Activated gamma-delta T cell treated with anti-CD3 and anti-CD28 coated beads, Interleukin-2, amount 50 U/mL, for 16 hours (primary cell): ENCODE results near the gene HMGCS1.
"Not testable (repeated sequence)": the region's sequence is repeated elsewhere in the genome, so short reads cannot be mapped to it uniquely, and the experiment has no call there.

Source experiments
- DNase-seq: peaks from one replicate; pipeline ENCODE4 v3.0.0-alpha.2; 2020; ENCODE audit warnings: low read depth

Gene HMGCS1

DNA sequence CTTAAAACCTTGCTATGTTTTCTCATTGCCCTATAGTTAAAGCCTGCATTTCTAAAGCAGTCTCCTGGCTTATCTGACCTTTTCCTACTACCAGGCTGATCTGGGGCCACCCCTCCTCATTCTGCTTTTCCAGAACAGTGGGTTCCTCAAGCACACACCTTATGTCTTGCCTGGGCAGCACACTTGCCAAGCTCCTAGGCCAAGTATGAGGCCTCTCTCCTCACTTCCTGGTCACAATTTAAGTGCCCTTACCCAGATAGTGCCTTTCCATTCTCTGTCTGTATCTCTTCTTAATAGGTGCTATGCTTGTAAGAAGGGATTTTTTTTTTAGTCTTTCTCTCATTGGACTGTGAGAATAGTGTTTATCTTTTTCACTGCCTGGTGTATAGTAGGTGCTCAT, 39.7 kb downstream of the HMGCS1 start:
- DNase-seq: no peak

DNA sequence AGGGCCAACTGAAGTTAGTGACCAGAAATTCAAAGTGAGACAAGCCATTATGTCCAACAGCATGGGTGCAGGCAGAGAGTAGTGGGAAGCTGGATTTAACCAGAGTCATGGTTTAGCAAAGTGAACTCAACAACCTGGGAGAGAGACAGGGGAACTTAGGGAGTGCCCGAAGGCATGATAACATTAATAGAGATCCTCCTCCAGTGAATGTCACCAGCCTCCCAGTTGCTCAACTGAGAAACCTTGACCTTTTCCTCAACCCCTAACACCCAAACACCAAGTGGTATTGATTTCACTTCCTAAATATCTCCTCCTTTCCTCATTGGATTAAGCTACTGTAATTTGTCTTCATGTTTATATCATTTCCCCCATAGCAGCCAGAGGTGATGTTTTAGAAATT, 42.6 kb downstream of the HMGCS1 start:
- DNase-seq: no peak

DNA sequence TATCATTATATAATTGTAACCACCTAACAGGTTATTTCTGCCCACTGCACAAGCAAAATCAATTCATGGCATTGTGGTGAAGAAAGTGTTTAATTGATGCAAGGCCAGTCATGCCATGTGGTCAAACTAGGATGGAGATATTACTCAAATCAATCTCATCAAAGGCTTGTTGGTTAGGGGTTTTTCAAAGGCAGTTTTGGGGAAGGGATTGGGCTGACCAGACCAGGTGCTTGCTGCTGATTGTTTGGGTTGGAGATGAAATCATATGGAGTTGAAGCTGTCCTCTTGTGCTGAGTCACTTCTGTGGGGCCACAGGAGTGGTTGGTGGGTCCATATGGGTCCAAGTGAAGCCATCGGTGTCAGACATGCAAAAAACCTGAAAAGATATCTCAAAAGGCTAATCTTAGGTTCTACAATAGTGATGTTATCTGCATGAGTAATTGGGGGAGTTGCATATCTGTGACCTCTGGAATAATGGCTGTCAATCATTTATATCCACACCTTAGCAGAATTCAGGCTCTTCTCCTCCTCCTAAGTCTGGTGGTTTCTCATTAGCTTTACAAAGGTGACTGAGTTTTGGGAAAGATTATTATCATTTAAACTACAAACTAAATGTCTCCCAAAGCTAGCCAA, 44.9 kb downstream of the HMGCS1 start:
- no peak for DNase-seq

DNA sequence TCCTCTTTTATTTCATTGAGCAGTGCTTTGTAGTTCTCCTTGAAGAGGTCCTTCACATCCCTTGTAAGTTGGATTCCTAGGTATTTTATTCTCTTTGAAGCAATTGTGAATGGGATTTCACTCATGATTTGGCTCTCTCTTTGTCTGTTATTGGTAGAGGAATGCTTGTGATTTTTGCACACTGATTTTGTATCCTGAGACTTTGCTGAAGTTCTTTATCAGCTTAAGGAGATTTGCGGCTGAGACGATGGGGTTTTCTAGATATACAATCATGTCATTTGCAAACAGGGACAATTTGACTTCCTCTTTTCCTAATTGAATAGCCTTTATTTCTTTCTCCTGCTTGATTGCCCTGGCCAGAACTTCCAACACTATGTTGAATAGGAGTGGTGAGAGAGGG, 50.9 kb downstream of the HMGCS1 start:
- DNase-seq: not testable (repeated sequence)

DNA sequence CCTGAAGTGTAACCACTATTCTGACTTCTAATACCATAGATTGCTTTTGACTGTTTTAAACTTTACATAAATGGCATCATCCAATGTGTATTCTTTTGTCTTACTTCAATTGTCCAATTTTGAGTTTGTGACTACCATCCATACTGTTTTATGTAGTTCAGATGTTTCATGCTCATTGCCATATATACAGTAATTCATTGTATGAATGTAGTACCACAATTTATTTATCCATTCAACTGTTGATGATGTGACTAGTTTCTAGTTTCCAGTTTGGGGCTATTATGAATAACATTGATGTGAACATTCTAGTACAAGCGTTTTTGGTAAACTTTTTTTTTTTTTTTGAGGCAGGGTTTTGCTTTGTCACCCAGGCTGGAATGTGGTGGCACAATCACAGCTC, 55.1 kb downstream of the HMGCS1 start:
- no peak for DNase-seq

DNA sequence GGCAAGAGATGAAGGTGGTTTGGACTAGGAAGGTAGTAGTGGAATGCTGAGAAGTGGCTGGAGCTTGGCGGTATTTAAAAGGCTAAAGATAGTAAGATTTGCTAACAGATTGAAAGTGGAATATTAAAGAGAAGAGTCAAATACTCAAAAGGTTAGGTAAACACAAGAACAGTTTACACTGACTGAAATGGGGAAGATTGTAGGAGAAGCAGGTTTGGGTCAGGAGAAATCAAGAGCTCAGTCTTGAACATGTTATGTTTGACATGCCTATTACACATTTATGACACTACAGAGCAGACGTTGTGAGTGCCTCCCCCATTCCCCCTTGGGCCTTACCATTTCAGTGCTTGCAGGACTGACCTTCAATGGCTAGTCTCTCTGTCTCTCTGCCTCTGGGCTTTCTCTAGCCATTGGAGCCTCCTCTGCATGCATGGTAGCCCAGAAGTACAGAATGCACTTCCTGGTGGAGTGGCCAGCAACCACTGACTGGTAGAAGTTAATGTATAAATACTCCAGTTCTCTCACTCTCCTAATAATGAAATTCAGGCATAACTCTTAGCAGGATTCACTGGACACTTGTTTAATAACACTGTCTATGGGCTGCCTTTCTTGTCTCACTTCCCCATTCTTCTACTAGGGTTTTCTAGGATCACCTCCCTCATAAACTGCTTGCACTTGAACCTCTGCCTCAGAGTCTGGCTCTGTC, 56.8 kb downstream of the HMGCS1 start:
- DNase-seq: no peak

DNA sequence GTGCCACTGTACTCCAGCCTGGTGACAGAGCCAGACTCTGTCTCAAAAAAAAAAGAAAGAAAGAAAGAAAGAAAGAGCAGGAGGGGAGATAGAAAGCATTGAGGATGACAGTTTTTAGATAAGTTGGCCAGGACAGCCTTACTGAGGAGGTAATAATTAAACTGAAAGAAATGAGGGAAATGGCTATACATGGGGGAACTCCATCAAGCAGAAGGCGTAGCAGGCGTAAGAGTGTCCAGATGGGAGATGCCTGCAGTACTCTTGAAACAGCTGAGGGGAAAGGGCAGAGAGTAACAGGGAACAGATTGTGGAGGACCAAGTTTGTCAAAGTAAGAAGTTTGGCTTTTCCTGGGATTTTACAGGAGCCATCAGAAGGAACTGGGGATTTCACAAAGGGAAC, 57.5 kb downstream of the HMGCS1 start:
- no peak for DNase-seq

DNA sequence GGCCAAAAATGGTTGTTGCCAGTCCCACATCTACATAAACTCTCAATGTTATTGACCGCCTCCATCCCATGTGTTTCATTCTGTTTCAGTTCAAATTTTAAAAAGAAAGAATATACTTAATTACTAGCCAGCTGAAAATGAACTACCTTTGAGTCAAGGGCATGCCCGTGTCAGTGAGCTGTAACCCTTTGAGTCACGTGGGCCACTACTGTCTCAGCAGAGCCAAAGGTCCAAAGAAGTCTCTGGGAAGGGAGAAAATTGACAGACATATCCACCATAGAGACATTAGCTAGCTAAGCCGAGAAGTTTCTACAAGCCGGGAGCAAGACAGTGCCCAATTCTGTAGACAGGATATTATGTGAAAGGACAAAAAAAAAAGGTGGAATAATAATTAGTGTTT, 61.5 kb downstream of the HMGCS1 start:
- no peak for DNase-seq

DNA sequence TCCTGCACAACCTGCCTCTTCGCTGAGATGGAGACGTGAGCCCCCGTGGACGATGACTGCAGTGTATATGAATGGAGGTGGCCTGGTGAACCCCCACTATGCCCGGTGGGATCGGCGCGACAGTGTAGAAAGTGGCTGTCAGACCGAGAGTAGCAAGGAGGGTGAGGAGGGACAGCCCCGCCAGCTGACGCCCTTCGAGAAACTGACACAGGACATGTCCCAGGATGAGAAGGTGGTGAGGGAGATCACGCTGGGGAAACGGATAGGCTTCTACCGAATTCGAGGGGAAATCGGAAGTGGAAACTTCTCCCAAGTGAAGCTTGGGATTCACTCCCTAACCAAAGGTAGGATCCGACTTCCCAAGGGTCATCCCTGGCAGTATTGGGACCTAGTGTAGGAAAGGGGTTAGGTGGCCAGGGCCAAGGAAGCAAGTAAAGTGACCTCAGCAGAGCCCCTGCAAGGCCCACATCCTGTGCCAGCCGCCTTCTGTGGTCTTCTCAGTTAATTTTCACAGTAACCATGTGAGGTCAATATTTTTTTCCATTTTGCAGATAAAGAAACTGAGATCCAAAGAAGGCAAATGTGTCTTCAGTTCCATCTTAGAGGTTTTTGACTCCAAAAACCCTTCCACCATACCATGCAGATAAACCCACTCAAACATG, 67.4 kb downstream of the HMGCS1 start:
- no peak for DNase-seq

DNA sequence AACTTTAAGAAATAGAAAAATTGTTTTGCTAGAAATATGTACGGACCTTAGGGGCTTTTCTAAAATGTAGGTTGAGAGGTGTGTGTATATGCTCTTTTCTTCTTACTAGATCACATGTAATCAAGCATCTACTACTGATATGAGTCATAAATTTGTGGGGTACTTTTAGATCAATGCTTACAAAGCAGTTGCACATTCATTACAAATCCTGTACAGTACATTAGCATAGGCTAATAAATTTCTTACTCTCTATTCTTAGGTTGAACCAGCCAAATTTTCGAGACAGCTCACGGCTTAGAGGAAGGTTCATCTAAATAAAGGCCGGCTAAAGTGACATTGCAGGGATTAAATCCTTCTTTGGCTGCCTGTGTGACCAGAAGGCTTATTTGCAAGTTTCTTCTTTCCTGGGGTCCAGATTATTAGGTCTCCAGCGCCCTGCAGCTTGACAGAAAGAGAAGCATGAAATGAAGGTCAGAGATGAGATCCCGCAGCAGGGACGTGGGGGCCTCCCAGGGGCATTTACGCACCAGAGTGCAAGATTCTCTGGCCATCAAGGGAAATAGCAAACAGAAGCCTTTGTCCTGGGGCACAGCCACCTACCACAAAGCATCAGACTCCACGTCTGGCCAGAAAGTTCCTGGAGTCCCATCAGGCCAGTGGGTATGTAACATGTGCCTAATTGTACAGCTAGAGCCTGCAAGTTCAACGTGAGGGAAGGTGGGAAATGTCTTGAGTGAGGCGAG, 68.2 kb downstream of the HMGCS1 start:
- DNase-seq: no peak

DNA sequence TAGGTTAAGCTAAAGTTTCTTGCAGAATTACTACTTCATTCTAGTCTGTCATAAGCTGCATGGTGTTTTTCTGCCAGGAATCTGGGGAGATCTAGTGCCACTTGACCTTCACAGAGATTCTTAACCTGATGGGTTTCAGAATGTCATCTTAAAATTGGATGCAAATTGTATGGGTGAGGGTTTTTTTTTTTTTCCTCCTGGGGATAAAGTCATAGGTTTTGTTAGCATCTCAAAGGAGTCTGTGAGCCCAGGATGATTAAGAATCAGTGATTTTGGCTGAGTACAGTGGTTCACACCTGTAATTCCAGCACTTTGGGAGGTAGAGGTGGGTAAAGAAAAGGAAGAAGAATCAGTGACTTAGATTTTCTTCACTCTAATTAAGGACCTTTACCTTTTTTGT, 69.9 kb downstream of the HMGCS1 start:
- DNase-seq: no peak

DNA sequence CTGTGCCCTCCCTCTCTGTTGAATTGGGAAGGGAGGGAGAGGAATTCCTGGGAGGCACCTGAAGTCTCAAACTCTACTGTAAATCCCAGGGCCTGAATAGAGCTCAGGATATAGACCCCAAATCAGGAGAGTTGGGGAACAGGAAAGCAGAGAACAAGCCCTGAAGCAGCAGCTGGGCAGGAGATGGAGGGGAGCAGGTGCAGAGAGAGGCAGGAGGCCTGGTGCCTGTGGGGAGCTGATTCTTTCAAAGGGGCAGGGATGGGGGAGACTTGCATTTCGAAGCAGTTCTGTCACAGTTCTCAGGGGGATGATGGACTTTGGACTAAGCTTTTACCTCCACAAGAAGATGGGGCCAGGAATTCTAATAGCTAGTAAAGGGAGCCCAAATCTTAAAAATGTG, 71.0 kb downstream of the HMGCS1 start:
- no peak for DNase-seq
